Right hindlimb (tissue), 1 donor: ENCODE results near the gene SLC49A3.
A peak's percentile ranks its signal among the peaks of the same experiment; 100 is the strongest.
"Not testable (repeated sequence)": the region's sequence is repeated elsewhere in the genome, so short reads cannot be mapped to it uniquely, and the experiment has no call there.

Source experiments
- DNase-seq: peaks from one replicate; pipeline ENCODE4 v3.0.0-alpha.2; 2018

Gene SLC49A3

DNA sequence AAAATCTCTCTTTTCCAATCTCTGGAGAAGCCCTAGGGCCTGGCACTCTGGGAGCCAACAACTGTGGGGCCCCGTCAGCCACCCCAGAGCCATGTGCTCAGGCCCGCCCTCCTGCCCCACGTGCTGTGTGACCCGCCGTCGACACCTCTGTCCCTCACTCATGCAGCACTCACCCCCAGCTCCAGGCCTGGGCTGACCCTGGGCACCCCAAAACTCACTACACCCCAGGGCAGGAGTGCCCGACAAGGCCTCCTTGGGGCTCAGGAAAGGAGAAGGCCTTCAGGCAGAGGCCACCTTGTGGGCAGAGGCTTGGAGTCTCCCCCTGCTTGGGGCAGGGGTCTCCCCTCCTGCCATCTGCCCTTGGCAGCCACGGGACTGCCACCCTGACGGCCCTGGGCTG is 8.9 kb downstream of the SLC49A3 start:
- no peak for DNase-seq

DNA sequence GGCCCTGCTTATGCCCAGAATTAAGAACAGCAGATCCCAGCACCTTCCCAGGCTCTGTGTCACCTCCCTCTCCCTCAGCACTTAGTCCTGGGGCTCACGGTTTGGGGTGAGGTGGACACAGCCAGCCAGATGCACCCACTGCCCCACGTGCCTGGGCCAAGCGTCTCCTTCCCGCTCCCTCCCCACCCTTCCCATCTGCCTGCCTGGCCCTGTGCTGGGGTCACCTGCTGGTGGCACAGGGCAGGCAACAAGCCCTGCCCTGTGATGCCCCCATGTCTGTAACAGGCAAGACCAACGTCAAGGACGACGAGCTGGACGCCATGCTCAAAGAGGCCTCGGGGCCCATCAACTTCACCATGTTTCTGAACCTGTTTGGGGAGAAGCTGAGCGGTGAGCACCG is 9.3 kb downstream of the SLC49A3 start:
- no peak for DNase-seq

DNA sequence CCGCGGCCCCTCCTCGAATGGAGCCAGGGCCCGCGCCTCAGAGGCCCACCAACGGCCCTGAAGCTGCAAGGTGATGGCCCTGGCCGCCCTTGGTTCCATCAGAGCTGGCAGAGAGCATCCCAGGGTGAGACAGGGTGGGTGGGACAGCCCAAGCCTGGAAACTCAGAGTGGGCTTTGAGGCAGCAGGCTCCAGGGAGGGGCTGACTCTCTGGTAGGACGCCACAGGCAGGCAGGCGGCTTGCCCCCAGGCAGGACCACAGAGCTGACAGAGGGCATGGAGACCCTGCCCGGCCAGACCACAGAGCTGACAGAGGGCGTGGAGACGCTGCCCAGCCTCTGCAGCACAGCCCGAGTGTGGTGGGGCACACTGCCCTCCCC is 9.9 kb downstream of the SLC49A3 start:
- DNase-seq: no peak

- DNase-seq: no peak
Observed at GRCh38 chr4:678331-679103, 10.4 kb downstream of the SLC49A3 start.

DNA sequence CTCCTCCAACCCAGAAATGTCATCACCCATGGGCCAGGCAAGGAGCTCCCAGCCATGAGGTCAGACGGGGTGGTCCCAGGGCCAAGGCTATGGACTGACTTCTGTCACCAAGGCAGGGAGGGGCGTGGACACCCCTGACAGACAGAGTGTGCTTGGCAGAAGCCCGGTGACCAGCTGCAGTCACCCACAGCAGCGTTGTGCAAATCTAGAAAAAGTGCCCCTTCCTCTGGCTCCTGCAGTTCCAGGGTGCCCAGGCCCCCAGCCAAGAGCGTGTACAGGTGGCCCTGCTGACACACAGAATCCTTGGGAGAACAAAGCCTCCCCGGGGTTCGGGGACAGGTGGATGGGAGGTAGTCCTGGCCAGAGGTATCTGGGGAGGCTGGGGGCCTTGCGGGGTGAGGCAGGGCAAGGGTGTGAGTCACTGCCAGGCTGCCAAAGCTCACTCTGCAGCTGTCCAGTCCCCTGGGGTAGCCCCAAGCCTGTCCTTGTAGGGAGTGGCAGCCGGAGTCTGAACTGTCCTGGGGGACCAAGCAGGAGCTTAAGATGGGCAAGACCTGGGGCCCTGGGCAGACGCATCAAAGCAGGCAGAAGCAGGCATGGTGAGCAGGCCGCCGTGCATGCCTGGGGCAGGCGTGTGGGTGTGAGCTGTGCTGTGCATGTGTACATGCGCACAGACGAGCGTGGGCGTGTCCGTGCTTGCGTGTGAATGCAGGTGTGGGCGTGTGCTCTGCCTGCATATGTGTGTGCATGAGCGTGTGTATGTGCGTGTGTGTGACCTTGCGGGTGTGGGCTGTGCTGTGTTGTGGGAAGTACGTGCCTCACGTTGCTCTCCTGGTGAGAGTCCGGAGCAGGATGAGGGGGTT is 11.3 kb downstream of the SLC49A3 start:
- DNase-seq: no peak

- no peak for DNase-seq
Observed at GRCh38 chr4:676871-677235, 12.1 kb downstream of the SLC49A3 start.

- no peak for DNase-seq
Observed at GRCh38 chr4:675980-676870, 12.7 kb downstream of the SLC49A3 start.

- DNase-seq: no peak
Observed at GRCh38 chr4:675036-675882, 13.7 kb downstream of the SLC49A3 start.

DNA sequence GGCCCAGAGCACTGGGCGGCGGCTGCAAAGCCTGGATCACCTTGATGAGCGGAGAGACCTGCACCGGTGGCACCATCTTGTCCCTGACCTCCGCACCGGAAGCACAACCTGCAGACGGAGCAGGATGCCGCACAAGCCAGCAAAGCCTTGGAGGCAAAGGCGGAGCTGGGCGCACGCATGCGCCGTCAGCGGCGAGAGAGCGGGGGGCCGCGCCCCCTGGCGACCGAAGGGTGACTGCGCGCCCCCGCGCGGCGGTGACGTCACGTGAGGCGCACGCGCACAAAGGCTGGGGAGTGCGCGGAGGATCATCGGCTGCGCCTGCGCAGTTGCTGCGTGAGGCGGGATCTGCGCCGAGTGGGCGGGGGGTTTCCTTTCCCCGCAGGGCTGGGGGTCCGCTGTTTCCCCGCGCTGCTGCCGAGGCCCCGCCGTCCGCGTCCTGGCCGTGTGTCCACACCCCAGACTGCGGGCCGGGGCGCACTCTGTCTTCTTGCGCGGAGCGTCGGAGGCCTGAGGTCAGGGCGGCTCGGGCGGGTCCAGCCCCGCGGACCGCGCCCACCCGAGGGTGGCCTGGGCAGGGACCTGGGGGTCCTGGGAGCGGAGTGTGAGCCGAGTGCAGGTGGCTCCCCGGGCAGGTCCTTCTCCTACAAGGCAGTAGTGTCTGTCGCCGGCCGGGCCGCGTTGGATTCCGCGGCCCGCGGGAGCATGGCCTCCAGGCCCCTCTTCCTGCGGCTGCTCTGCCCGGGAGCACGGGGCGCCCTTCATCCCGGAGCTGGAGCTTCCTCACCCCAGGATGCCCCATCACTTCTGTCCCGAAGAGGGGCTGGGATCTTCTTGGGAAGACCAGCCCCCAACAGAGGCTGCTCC is 14.5 kb downstream of the SLC49A3 start, which contains the start of the genes ATP5ME and MYL5:
Gene ATP5ME, minus strand, starts transcription at position 105 of the 864 bp plus-strand sequence. Its CDS starts 29 bp downstream, at position 76.
Gene MYL5, plus strand, starts transcription at position 371 of the 864 bp plus-strand sequence. CDS start 3,485 bp downstream, outside the sequence.
- DNase-seq: peak; percentile 98

DNA sequence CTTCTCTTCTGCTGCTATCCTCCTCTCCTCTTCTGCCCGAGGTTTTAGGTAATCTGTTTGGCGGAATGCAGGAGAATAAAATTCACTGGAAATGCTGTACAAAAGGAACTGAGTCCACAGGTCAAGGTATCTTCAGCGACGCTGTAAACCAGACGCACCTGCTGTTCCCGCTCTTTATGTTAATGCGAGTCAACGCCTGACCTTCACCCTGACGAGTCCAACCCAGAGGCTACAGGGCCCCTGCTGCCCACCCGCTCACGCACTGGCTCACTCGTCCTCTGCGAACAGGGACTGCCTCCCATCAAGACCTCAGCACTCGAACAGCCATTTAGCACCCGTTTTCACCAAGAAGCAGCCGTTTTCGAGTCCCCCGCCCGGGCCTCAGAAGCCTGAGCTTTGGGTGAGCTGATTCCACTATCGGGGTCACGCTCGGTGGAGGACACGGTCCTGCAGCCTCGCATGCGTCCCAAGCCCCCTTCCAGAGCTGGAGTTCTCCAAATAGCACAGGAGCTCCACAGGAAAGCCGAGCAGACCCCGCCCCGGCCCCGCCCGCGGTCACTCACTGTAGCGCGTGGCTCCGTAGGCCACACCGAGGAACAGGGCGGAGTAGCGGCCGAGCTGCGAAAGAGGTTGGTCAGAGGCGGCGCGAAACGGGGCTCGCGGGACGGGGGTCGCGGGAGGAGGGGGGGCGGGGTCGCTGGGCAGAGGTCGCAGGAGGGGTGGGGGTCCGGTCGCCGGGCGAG is 15.4 kb downstream of the SLC49A3 start:
- no peak for DNase-seq

- no peak for DNase-seq
Observed at GRCh38 chr4:671769-672168, 17.2 kb downstream of the SLC49A3 start.

DNA sequence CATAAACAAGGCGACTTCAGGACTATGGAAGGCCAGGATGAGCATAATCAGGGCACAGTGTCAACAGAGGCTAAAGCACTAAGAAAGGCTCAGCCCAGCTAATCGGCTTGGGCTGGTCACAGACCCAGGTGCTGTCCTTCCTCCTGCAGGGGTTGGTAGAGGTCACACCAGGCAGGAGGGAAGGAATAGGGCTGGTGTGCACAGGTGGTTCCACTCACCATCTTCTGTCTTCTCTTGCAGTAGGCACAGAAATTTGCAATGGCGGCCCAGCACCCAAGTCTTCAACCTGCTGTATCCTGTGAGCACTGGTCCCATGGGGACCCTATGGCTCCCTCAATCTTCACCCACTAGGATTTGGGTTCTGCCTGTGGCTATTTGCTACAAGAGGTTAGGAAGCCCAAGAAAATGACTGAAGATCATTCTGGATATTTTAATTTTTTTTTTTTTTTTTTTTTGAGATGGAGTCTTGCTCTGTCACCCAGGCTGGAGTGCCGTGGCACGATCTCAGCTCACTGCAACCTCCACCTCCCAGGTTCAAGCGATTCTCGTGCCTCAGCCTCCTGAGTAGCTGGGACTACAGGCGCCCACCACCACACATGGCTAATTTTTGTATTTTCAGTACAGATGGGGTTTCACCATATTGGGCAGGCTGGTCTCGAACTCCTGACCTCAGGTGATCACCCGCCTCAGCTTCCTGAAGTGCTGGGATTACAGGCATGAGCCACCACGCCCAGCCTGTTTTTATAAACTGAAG is 19.0 kb downstream of the SLC49A3 start:
- DNase-seq: not testable (repeated sequence)

GRCh38 chr4:668219-668618 is 20.7 kb downstream of the SLC49A3 start:
- DNase-seq: not testable (repeated sequence)

- DNase-seq: peak; percentile 18
Observed at GRCh38 chr4:667545-667925, 21.4 kb downstream of the SLC49A3 start.

- DNase-seq: peak; percentile 18
Observed at GRCh38 chr4:666822-667544, 22.0 kb downstream of the SLC49A3 start.

DNA sequence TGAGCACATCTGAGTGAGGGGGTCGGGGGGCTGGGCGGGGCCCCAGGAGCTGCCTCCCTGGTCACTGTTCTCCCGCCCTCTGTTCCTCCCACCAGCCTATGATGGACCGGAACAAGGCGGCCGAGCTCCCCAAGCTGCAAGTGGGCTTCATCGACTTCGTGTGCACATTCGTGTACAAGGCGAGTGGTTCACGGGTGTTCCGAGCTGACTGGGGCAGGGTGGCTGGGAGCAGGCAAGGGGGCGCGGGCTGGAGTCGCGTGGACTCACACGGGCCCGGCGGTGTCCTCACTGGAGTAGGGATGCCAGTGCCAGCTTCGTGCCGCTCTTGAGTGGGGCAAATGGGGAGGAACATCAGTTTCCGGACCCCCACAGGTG is 22.5 kb downstream of the SLC49A3 start:
- peak; percentile 25 for DNase-seq

DNA sequence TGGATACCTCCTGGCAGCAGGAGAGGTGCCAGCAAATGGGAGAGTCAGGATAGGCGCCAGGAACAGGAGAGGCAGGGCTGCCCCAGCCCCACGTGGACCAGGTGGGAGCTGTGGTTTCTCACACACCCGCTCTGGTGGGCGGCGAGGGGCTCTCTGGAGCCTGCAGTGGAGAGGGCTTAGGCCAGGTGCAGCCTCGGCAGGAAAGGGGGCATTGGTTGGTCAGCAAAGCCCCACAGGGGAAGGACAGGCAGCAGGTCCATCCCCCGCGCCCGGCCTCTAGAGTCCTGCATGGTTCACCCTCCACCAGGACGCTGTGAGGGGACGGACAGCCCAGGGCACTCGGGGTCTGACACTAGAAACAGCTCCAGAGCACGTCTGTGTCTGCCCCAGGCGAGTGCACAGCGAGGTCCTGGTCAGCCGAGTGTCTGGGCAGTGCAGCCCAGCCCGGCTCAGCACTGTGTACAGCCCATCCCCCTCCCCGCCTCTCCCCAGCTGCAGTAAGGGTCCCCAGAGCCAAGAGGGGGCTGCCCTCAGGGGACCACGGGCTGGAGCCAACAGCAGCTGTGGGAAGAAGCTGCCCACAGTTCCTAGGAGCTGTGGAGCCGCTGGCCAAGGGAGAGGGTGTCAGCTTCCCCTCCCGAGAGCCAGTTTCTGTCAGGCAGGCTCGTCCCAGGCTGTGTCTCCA is 23.1 kb downstream of the SLC49A3 start:
- DNase-seq: peak; percentile 26

DNA sequence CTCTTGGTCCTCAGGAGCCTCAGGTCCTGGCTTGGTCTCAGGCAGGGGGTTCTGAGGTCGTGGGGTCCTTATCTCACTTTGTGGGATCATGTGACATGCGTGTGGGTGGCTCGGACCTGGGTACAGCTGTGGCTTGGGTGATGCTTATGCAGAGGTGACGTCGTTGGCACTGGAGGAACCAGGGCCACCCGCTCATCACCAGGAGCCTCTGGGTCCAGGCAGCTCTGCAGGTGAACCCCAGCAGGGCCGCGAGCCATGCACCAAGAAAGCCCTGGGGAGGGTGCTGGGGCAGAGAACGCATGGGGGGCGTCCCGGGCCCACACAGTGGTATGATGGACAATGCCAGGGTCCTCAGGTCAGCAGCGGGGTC is 23.6 kb downstream of the SLC49A3 start:
- DNase-seq: peak; percentile 16
